DOHH2 (cell line): Measurements from ENCODE around the gene TIPARP.

ENCODE experiments used
- CTCF ChIP-seq: fragments of 200-600 bp; sonication (generic); IDR thresholded peaks from one replicate; pipeline ENCODE4 v1.5.1; 2014; ENCODE audit warnings: antibody characterized with exemption, mild to moderate bottlenecking, low read depth, low read length; ENCODE audit not compliant: poor library complexity, severe bottlenecking
- EZH2phosphoT487 ChIP-seq: fragments of 200-600 bp; sonication (generic); IDR thresholded peaks from 2 replicates; pipeline ENCODE4 v1.6.1; 2017; ENCODE audit warnings: borderline replicate concordance, mild to moderate bottlenecking, antibody characterized with exemption, low read length, moderate library complexity, mixed read lengths

GRCh38 chr3:156643729-156644389 lies 30.5 kb upstream of the TIPARP start:
- TF ChIP-seq CTCF (no peak), EZH2phosphoT487 (no peak)
